GM23248 (cell line): Measurements from ENCODE around the gene TTC9.

Source experiments
- EZH2 ChIP-seq: fragments of 200-600 bp; sonication (generic); IDR thresholded peaks from 2 replicates; pipeline ENCODE4 v1.6.1; 2018; ENCODE audit warnings: antibody characterized with exemption, mild to moderate bottlenecking; ENCODE audit not compliant: insufficient read depth, poor library complexity, severe bottlenecking
- EZH2phosphoT487 ChIP-seq: fragments of 200-600 bp; sonication (generic); IDR thresholded peaks from 2 replicates; pipeline ENCODE4 v1.6.1; 2018; ENCODE audit warnings: antibody characterized with exemption, moderate library complexity, mild to moderate bottlenecking, low read depth; ENCODE audit not compliant: insufficient read depth

DNA sequence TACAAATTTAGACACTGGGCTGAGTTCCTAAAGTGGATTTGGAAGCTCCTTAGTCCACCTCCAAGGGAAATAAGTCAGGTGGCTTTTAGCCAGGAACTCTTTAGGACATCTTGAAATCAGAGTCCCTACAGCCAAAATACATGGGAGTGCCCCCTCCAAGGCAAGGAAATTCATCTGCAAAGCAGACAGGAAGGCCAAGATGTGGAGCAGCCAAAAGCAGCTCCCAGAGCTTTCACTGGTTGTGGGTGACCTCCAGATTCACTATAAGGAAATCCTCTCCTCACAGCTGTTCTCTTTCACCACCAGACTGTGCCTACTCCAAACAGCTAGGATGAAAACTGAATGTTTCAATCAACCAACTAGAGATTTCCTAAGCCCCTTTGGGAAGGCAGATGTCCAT is 6.6 kb downstream of the TTC9 start:
- TF ChIP-seq EZH2 (no peak), EZH2phosphoT487 (no peak)
